ENCODE measurements around the gene PGAP6.
A peak's percentile ranks its signal among the peaks of the same experiment; 100 is the strongest.

Gene PGAP6

DNA sequence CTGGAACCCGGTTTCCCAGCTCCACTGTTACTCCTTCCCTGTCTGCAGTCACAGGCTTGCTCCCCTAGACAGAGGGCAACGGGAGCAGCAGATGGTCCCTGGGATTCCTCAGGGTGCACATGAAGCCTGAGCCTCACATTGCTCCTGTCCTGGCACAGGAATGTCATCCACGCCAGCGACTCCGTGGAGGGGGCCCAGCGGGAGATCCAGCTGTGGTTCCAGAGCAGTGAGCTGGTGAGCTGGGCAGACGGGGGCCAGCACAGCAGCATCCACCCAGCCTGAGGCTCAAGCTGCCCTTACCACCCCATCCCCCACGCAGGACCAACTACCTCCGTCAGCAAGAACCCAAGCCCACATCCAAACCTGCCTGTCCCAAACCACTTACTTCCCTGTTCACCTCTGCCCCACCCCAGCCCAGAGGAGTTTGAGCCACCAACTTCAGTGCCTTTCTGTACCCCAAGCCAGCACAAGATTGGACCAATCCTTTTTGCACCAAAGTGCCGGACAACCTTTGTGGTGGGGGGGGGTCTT is 18.3 kb upstream of the PGAP6 start:
- Histone ChIP-seq H3K4me3 (ENCODE audit: low read length) (no peak overlapping the region), H3K27ac (ENCODE audit: low read length) (no peak overlapping the region), H3K36me3 (ENCODE audit: control insufficient read depth, insufficient read depth, low read length) (peaks cover 15% of the 10 kb centered on the region), H3K27me3 (ENCODE audit: control insufficient read depth, insufficient read depth, low read length) (no peaks in the 10 kb centered on the region), H3K9me3 (ENCODE audit: control insufficient read depth, insufficient read depth, low read length) (no peaks in the 10 kb centered on the region), H3K4me1 (ENCODE audit: control insufficient read depth, insufficient read depth, low read length) (peaks cover 4% of the 10 kb centered on the region; the same call in 1 of the 2 replicates)
- WGBS (ENCODE audit: insufficient coverage, insufficient read length) = no CpG with 5 or more reads among the region's 10 CpGs
- DNase-seq (ENCODE audit: low read depth, low spot score) = no peak

DNA sequence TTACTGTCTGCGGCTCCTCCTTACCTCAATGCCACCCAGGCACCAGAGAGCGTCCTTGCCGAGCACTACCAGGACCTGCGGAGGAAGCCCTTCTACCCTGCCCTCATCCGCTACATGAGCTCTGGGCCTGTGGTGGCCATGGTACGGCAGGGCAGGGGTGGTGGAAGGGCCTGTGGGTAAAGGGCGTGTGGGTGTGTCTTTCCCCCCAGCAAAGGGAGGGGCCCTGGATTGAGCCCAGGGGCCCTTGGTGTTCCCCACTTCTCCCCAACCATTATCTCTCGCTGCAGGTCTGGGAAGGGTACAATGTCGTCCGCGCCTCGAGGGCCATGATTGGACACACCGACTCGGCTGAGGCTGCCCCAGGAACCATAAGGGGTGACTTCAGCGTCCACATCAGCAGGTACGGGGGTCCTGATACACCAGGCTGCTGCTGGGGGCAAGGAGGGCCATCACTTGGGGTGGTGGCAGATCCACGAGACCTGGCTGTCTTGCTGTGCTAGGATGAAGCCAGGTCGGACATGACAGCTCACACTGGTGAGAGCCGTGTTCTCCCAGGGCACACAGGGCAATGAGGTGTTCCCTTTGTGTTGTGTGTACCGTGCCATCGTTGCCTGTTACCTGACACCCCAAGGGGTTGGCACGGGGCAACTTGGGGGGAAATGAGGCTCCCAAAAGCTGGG is 17.7 kb upstream of the PGAP6 start:
- WGBS (ENCODE audit: insufficient coverage, insufficient read length) = no CpG with 5 or more reads among the region's 22 CpGs
- peaks cover 15% of the 10 kb centered on the region for H3K36me3 ChIP-seq (ENCODE audit: control insufficient read depth, insufficient read depth, low read length)
- H3K27ac ChIP-seq (ENCODE audit: low read length) = no peak overlapping the region
- no peaks in the 10 kb centered on the region for H3K27me3 ChIP-seq (ENCODE audit: control insufficient read depth, insufficient read depth, low read length)
- H3K4me3 ChIP-seq (ENCODE audit: low read length) = no peak overlapping the region
- H3K4me1 ChIP-seq (ENCODE audit: control insufficient read depth, insufficient read depth, low read length) = peaks cover 4% of the 10 kb centered on the region; the same call in 1 of the 2 replicates
- DNase-seq (ENCODE audit: low read depth, low spot score) = no peak
- no peaks in the 10 kb centered on the region for H3K9me3 ChIP-seq (ENCODE audit: control insufficient read depth, insufficient read depth, low read length)

GRCh38 chr16:398561-399339 is 17.0 kb upstream of the PGAP6 start:
- WGBS (ENCODE audit: insufficient coverage, insufficient read length) = no CpG with 5 or more reads among the region's 24 CpGs
- Histone ChIP-seq H3K27me3 (ENCODE audit: control insufficient read depth, insufficient read depth, low read length) (no peaks in the 10 kb centered on the region), H3K4me1 (ENCODE audit: control insufficient read depth, insufficient read depth, low read length) (peaks cover 4% of the 10 kb centered on the region; the same call in 1 of the 2 replicates), H3K36me3 (ENCODE audit: control insufficient read depth, insufficient read depth, low read length) (peaks cover 15% of the 10 kb centered on the region), H3K9me3 (ENCODE audit: control insufficient read depth, insufficient read depth, low read length) (no peaks in the 10 kb centered on the region), H3K27ac (ENCODE audit: low read length) (no peak overlapping the region), H3K4me3 (ENCODE audit: low read length) (no peak overlapping the region)
- no peak for DNase-seq (ENCODE audit: low read depth, low spot score)

DNA sequence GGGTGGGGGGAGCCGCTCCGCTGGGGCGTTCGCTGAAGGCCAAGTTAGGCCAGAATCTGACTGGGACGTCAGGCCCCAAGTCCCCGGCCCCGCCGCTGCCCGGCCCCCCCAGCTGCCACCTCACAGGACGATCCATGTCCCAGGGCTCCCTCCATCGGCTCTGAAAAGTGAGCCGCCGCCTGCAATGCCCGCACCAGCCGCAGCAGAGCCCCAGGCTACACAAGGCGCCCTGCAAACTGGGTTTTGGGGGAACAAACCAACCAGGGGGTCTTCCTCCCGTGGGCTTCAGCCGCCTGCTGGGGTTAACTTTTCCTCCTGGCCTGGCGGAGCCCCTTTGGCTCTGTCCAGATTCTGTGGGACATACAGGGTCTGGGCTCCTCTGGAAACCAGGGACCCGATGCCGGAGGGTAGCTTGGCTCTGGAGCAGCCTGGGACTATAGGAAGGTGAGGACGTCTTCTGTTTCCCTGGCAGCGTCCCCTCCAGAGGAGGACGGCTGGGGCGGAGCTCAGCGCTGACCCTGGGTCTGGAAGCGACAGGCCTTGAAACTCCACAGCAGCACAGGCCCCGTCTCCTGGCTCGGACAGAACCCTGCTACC is 16.1 kb upstream of the PGAP6 start:
- peaks cover 4% of the 10 kb centered on the region; the same call in 1 of the 2 replicates for H3K4me1 ChIP-seq (ENCODE audit: control insufficient read depth, insufficient read depth, low read length)
- no peak for DNase-seq (ENCODE audit: low read depth, low spot score)
- H3K27me3 ChIP-seq (ENCODE audit: control insufficient read depth, insufficient read depth, low read length) = no peaks in the 10 kb centered on the region
- no peaks in the 10 kb centered on the region for H3K9me3 ChIP-seq (ENCODE audit: control insufficient read depth, insufficient read depth, low read length)
- WGBS (ENCODE audit: insufficient coverage, insufficient read length) = no CpG with 5 or more reads among the region's 29 CpGs
- H3K36me3 ChIP-seq (ENCODE audit: control insufficient read depth, insufficient read depth, low read length) = peaks cover 15% of the 10 kb centered on the region
- H3K27ac ChIP-seq (ENCODE audit: low read length) = no peak overlapping the region
- H3K4me3 ChIP-seq (ENCODE audit: low read length) = no peak overlapping the region

DNA sequence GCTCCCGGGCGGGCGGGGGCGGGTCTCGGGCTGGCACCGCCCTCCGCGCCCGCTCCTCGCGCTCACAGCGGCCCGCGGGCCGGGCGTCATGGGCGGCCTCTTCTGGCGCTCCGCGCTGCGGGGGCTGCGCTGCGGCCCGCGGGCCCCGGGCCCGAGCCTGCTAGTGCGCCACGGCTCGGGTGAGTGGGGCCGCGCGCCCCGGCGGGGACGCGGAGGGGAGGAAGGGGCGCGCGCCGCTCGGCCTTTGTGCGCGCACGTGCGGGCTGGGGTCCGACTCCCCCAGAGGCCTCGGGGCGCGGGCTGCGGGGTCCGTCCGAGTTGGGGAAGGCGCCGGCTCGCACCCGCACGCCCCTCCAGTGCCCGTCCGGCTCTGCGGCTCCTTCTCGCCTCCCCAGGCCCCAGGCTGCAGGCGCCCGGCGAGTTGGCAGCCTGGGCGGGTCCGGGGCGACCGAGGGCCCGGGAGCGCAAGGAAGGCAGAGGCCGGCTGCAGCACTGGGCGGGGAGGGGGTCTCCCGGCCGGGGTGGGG is 15.4 kb upstream of the PGAP6 start, which contains the start of gene NME4:
Gene NME4, plus strand, starts transcription at position 65 of the 527 bp plus-strand sequence. Its CDS starts 24 bp downstream, at position 89.
- no peak for DNase-seq (ENCODE audit: low read depth, low spot score)

DNA sequence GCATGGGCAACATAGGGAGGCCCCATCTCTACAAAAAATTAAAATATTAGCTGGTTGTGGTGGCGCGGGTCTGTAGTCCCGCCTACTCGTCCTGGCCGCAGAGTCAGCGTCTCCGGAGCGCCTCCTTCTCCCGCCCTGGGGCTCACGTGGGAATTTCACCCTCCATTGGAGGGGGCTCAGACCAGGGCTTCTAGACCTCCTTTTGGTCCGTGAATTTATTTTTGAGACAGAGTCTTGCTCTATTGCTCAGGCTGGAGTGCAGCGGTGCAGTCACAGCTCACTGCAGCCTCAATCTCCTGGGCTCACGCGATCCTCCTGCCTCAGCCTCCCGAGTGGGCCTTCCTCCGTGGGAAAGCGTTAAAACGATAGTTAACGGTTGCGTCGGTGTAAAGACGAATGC is 14.8 kb upstream of the PGAP6 start:
- Histone ChIP-seq H3K27me3 (ENCODE audit: control insufficient read depth, insufficient read depth, low read length) (no peaks in the 10 kb centered on the region), H3K9me3 (ENCODE audit: control insufficient read depth, insufficient read depth, low read length) (no peaks in the 10 kb centered on the region), H3K27ac (ENCODE audit: low read length) (no peak overlapping the region), H3K4me3 (ENCODE audit: low read length) (peak overlapping the region; percentile 31; the same call in 1 of the 2 replicates), H3K36me3 (ENCODE audit: control insufficient read depth, insufficient read depth, low read length) (peaks cover 15% of the 10 kb centered on the region), H3K4me1 (ENCODE audit: control insufficient read depth, insufficient read depth, low read length) (peaks cover 4% of the 10 kb centered on the region; the same call in 1 of the 2 replicates)
- DNase-seq (ENCODE audit: low read depth, low spot score) = no peak
- no CpG with 5 or more reads among the region's 22 CpGs for WGBS (ENCODE audit: insufficient coverage, insufficient read length)

More for the DNA sequence above, 15.4 kb upstream of the PGAP6 start, which contains the start of gene NME4:
- no peaks in the 10 kb centered on the region for H3K27me3 ChIP-seq (ENCODE audit: control insufficient read depth, insufficient read depth, low read length)
- no peak within 1 kb of the TSS for H3K27ac ChIP-seq (ENCODE audit: low read length)
- H3K4me3 ChIP-seq (ENCODE audit: low read length) = peak within 1 kb of the TSS; percentile 91; the same call in 1 of the 2 replicates
- peaks cover 4% of the 10 kb centered on the region; the same call in 1 of the 2 replicates for H3K4me1 ChIP-seq (ENCODE audit: control insufficient read depth, insufficient read depth, low read length)
- peaks cover 15% of the 10 kb centered on the region for H3K36me3 ChIP-seq (ENCODE audit: control insufficient read depth, insufficient read depth, low read length)
- H3K9me3 ChIP-seq (ENCODE audit: control insufficient read depth, insufficient read depth, low read length) = no peaks in the 10 kb centered on the region
- WGBS (ENCODE audit: insufficient coverage, insufficient read length) = no CpG with 5 or more reads among the region's 75 CpGs

- DNase-seq (ENCODE audit: low read depth, low spot score) = no peak
These were observed 14.4 kb upstream of the PGAP6 start for GRCh38 chr16:396199-396598.

GRCh38 chr16:392450-393030 is 10.8 kb upstream of the PGAP6 start:
- WGBS (ENCODE audit: insufficient coverage, insufficient read length) = no CpG with 5 or more reads among the region's 7 CpGs
- H3K4me3 ChIP-seq (ENCODE audit: low read length) = no peak overlapping the region
- 0 out of 2 replicates have a peak, but pooled peaks cover 1% of the 10 kb centered on the region for H3K4me1 ChIP-seq (ENCODE audit: control insufficient read depth, insufficient read depth, low read length)
- H3K36me3 ChIP-seq (ENCODE audit: control insufficient read depth, insufficient read depth, low read length) = no peaks in the 10 kb centered on the region
- H3K27me3 ChIP-seq (ENCODE audit: control insufficient read depth, insufficient read depth, low read length) = no peaks in the 10 kb centered on the region
- H3K27ac ChIP-seq (ENCODE audit: low read length) = no peak overlapping the region
- H3K9me3 ChIP-seq (ENCODE audit: control insufficient read depth, insufficient read depth, low read length) = no peaks in the 10 kb centered on the region
- no peak for DNase-seq (ENCODE audit: low read depth, low spot score)

More at GRCh38 chr16:396199-396598, 14.4 kb upstream of the PGAP6 start:
- Histone ChIP-seq H3K4me3 (ENCODE audit: low read length) (no peak overlapping the region; the same call in 1 of the 2 replicates), H3K36me3 (ENCODE audit: control insufficient read depth, insufficient read depth, low read length) (peaks cover 15% of the 10 kb centered on the region), H3K9me3 (ENCODE audit: control insufficient read depth, insufficient read depth, low read length) (no peaks in the 10 kb centered on the region), H3K27me3 (ENCODE audit: control insufficient read depth, insufficient read depth, low read length) (no peaks in the 10 kb centered on the region), H3K4me1 (ENCODE audit: control insufficient read depth, insufficient read depth, low read length) (peaks cover 4% of the 10 kb centered on the region; the same call in 1 of the 2 replicates), H3K27ac (ENCODE audit: low read length) (no peak overlapping the region)
- WGBS (ENCODE audit: insufficient coverage, insufficient read length) = no CpG with 5 or more reads among the region's 3 CpGs

- H3K27ac ChIP-seq (ENCODE audit: low read length) = no peak overlapping the region
- no peaks in the 10 kb centered on the region for H3K36me3 ChIP-seq (ENCODE audit: control insufficient read depth, insufficient read depth, low read length)
- H3K27me3 ChIP-seq (ENCODE audit: control insufficient read depth, insufficient read depth, low read length) = no peaks in the 10 kb centered on the region
- H3K9me3 ChIP-seq (ENCODE audit: control insufficient read depth, insufficient read depth, low read length) = no peaks in the 10 kb centered on the region
- no CpG with 5 or more reads among the region's 7 CpGs for WGBS (ENCODE audit: insufficient coverage, insufficient read length)
- no peak overlapping the region for H3K4me3 ChIP-seq (ENCODE audit: low read length)
- DNase-seq (ENCODE audit: low read depth, low spot score) = no peak
- 0 out of 2 replicates have a peak, but pooled peaks cover 1% of the 10 kb centered on the region for H3K4me1 ChIP-seq (ENCODE audit: control insufficient read depth, insufficient read depth, low read length)
These were observed 10.1 kb upstream of the PGAP6 start for GRCh38 chr16:391885-392335.
